ENCODE measurements around the gene DDAH1. TPM values are rescaled to one million over a fixed set of nuclear protein-coding genes. Genes with fewer than 3 reads are reported as not detected.

DDAH1 gene
- total RNA-seq, 1 experiment from 2014 or later: 22.8 TPM

DNA sequence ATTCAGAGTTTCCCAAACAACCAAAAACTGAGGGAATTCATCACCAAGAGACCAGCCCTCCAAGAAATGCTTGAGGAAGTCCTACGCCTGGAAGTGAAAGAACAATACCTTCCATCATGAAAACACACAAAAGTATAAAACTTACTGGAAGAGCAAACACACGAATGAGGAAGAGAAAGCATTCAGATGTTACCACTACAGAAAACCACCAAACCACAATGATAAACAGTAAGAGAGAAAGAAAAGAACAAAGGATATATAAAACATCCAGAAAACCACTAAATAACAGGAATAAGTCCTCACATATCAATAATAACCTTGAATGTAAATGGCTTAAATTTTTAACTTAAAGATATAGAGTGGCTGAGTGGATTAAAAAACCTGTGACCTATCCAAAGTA lies 130.0 kb downstream of the DDAH1 start:
- ChIA-PET POLR2A (no interaction called here), CTCF (no interaction called here)
- no peak overlapping the region for H3K4me3 Mint-ChIP-seq
- no peak overlapping the region; the same call in 1 of the 2 replicates for H3K27ac Mint-ChIP-seq
- no peaks in the 10 kb centered on the region for H3K27me3 Mint-ChIP-seq (ENCODE audit: low read depth)
- DNase-seq (ENCODE audit: low spot score) (no peak), ATAC-seq (no peak)
- peaks cover 16% of the 10 kb centered on the region for H3K9me3 Mint-ChIP-seq
- H3K4me1 Mint-ChIP-seq: peaks cover 23% of the 10 kb centered on the region
- TF ChIP-seq ZNF219 (CRISPR knock-in tag; IDR thresholded peaks at IDR 0.05; ENCODE audit: borderline replicate concordance) (no peak), AR (CRISPR knock-in tag; IDR thresholded peaks at IDR 0.05) (no peak), AFF4 (CRISPR knock-in tag; IDR thresholded peaks at IDR 0.05; ENCODE audit: borderline replicate concordance) (no peak), KAT7 (CRISPR knock-in tag; IDR thresholded peaks at IDR 0.05; ENCODE audit: borderline replicate concordance) (no peak), ZNF396 (CRISPR knock-in tag; IDR thresholded peaks at IDR 0.05; ENCODE audit: borderline replicate concordance) (no peak)
- TF ChIP-seq, protein P1, sequence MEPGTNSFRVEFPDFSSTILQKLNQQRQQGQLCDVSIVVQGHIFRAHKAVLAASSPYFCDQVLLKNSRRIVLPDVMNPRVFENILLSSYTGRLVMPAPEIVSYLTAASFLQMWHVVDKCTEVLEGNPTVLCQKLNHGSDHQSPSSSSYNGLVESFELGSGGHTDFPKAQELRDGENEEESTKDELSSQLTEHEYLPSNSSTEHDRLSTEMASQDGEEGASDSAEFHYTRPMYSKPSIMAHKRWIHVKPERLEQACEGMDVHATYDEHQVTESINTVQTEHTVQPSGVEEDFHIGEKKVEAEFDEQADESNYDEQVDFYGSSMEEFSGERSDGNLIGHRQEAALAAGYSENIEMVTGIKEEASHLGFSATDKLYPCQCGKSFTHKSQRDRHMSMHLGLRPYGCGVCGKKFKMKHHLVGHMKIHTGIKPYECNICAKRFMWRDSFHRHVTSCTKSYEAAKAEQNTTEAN (CRISPR knock-in tag; IDR thresholded peaks at IDR 0.05): no peak
- peaks cover 6% of the 10 kb centered on the region for H3K36me3 Mint-ChIP-seq

- POLR2A ChIA-PET: no interaction called here
- DNase-seq (ENCODE audit: low spot score) (no peak), ATAC-seq (no peak)
- H3K36me3 Mint-ChIP-seq: peaks cover 6% of the 10 kb centered on the region
- H3K27ac Mint-ChIP-seq: no peak overlapping the region
- H3K9me3 Mint-ChIP-seq: peaks cover 16% of the 10 kb centered on the region
- H3K4me3 Mint-ChIP-seq: no peak overlapping the region
- H3K27me3 Mint-ChIP-seq (ENCODE audit: low read depth): no peaks in the 10 kb centered on the region
- H3K4me1 Mint-ChIP-seq: peaks cover 26% of the 10 kb centered on the region
- CTCF ChIA-PET: no interaction called here
- TF ChIP-seq NFE2L1 (CRISPR knock-in tag; IDR thresholded peaks at IDR 0.05) (no peak), ZBTB21 (CRISPR knock-in tag; IDR thresholded peaks at IDR 0.05; ENCODE audit: borderline replicate concordance) (no peak), CDX4 (CRISPR knock-in tag; IDR thresholded peaks at IDR 0.05; ENCODE audit: borderline replicate concordance) (no peak), JUN (CRISPR knock-in tag; IDR thresholded peaks at IDR 0.05) (no peak), SOX15 (CRISPR knock-in tag; IDR thresholded peaks at IDR 0.05) (no peak), USF2 (CRISPR knock-in tag; IDR thresholded peaks at IDR 0.05) (no peak), IRF2 (CRISPR knock-in tag; IDR thresholded peaks at IDR 0.05; ENCODE audit: borderline replicate concordance, low read depth) (no peak), TEAD4 (CRISPR knock-in tag; IDR thresholded peaks at IDR 0.05) (no peak), MXD4 (CRISPR knock-in tag; IDR thresholded peaks at IDR 0.05; ENCODE audit: borderline replicate concordance) (no peak)
- TF ChIP-seq, protein P2, sequence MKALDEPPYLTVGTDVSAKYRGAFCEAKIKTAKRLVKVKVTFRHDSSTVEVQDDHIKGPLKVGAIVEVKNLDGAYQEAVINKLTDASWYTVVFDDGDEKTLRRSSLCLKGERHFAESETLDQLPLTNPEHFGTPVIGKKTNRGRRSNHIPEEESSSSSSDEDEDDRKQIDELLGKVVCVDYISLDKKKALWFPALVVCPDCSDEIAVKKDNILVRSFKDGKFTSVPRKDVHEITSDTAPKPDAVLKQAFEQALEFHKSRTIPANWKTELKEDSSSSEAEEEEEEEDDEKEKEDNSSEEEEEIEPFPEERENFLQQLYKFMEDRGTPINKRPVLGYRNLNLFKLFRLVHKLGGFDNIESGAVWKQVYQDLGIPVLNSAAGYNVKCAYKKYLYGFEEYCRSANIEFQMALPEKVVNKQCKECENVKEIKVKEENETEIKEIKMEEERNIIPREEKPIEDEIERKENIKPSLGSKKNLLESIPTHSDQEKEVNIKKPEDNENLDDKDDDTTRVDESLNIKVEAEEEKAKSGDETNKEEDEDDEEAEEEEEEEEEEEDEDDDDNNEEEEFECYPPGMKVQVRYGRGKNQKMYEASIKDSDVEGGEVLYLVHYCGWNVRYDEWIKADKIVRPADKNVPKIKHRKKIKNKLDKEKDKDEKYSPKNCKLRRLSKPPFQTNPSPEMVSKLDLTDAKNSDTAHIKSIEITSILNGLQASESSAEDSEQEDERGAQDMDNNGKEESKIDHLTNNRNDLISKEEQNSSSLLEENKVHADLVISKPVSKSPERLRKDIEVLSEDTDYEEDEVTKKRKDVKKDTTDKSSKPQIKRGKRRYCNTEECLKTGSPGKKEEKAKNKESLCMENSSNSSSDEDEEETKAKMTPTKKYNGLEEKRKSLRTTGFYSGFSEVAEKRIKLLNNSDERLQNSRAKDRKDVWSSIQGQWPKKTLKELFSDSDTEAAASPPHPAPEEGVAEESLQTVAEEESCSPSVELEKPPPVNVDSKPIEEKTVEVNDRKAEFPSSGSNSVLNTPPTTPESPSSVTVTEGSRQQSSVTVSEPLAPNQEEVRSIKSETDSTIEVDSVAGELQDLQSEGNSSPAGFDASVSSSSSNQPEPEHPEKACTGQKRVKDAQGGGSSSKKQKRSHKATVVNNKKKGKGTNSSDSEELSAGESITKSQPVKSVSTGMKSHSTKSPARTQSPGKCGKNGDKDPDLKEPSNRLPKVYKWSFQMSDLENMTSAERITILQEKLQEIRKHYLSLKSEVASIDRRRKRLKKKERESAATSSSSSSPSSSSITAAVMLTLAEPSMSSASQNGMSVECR (CRISPR knock-in tag; IDR thresholded peaks at IDR 0.05; ENCODE audit: borderline replicate concordance): no peak
- TF ChIP-seq, protein P3, sequence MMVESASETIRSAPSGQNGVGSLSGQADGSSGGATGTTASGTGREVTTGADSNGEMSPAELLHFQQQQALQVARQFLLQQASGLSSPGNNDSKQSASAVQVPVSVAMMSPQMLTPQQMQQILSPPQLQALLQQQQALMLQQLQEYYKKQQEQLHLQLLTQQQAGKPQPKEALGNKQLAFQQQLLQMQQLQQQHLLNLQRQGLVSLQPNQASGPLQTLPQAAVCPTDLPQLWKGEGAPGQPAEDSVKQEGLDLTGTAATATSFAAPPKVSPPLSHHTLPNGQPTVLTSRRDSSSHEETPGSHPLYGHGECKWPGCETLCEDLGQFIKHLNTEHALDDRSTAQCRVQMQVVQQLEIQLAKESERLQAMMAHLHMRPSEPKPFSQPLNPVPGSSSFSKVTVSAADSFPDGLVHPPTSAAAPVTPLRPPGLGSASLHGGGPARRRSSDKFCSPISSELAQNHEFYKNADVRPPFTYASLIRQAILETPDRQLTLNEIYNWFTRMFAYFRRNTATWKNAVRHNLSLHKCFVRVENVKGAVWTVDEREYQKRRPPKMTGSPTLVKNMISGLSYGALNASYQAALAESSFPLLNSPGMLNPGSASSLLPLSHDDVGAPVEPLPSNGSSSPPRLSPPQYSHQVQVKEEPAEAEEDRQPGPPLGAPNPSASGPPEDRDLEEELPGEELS (CRISPR knock-in tag; IDR thresholded peaks at IDR 0.05): no peak
Observed at GRCh38 chr1:85333186-85333585, 131.8 kb downstream of the DDAH1 start.

Data from WTC11 (cell line).